Measurements from ENCODE around the gene ADAMTSL1.

DNA sequence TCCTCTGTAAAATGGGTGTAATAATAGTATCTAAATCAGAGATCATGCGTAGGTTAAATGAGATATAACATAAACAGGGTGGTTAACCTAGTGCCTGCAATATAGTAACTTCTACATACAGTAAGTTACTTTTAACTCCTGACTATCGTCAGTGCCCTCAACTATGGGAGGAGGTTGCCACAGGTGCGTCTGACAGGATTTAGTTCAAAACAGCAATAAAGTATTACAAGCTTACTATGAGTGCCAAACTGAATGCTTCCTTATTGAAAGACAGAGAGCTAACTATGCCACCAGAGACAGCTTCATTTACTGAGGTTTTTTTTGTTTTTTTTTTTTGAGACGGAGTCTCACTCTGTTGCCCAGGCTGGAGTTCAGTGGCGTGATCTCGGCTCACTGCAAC is 209.0 kb downstream of the ADAMTSL1 start:
- TF ChIP-seq, protein P1, sequence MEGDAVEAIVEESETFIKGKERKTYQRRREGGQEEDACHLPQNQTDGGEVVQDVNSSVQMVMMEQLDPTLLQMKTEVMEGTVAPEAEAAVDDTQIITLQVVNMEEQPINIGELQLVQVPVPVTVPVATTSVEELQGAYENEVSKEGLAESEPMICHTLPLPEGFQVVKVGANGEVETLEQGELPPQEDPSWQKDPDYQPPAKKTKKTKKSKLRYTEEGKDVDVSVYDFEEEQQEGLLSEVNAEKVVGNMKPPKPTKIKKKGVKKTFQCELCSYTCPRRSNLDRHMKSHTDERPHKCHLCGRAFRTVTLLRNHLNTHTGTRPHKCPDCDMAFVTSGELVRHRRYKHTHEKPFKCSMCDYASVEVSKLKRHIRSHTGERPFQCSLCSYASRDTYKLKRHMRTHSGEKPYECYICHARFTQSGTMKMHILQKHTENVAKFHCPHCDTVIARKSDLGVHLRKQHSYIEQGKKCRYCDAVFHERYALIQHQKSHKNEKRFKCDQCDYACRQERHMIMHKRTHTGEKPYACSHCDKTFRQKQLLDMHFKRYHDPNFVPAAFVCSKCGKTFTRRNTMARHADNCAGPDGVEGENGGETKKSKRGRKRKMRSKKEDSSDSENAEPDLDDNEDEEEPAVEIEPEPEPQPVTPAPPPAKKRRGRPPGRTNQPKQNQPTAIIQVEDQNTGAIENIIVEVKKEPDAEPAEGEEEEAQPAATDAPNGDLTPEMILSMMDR (IDR thresholded peaks at IDR 0.05) = no peak
- TF ChIP-seq POLR2A (IDR thresholded peaks at IDR 0.05) = no peak
- TF ChIP-seq POLR2AphosphoS5 (IDR thresholded peaks at IDR 0.05) = no peak
- no peak for TF ChIP-seq EP300 (IDR thresholded peaks at IDR 0.05)

All from stomach (tissue), 4 donors.